HG02623 (cell line): ENCODE results near the gene CHMP2A.
"Not testable (repeated sequence)": the region's sequence is repeated elsewhere in the genome, so short reads cannot be mapped to it uniquely, and the experiment has no call there.

Experiments
- ATAC-seq: cut with Tn5 transposase; IDR thresholded peaks from one replicate; pipeline ENCODE4 v1.9.1; 2021; ENCODE audit warnings: moderate library complexity; ENCODE audit not compliant: unreplicated experiment

CHMP2A gene

GRCh38 chr19:58542641-58543372, 12.1 kb downstream of the CHMP2A start:
- ATAC-seq: not testable (repeated sequence)

GRCh38 chr19:58539169-58539559, 15.7 kb downstream of the CHMP2A start:
- not testable (repeated sequence) for ATAC-seq

- ATAC-seq: no peak
Measured at GRCh38 chr19:58538257-58539168, 16.4 kb downstream of the CHMP2A start.

- no peak for ATAC-seq
Measured at GRCh38 chr19:58536852-58537798, 17.8 kb downstream of the CHMP2A start.

GRCh38 chr19:58535857-58536256, 19.0 kb downstream of the CHMP2A start:
- ATAC-seq: no peak

- no peak for ATAC-seq
Measured at GRCh38 chr19:58531034-58531840, 23.7 kb downstream of the CHMP2A start.

GRCh38 chr19:58529405-58529804, 25.5 kb downstream of the CHMP2A start:
- ATAC-seq: no peak

GRCh38 chr19:58522709-58523108, 32.2 kb downstream of the CHMP2A start:
- no peak for ATAC-seq

GRCh38 chr19:58521651-58522050, 33.3 kb downstream of the CHMP2A start:
- no peak for ATAC-seq

GRCh38 chr19:58520257-58520599, 34.7 kb downstream of the CHMP2A start:
- no peak for ATAC-seq

- ATAC-seq: peak; percentile 71
Measured at GRCh38 chr19:58519355-58520256, 35.3 kb downstream of the CHMP2A start, which contains the start of gene ZBTB45. Gene ZBTB45 (minus strand): TSS chr19:58519810. CDS start chr19:58517673, 2,137 bp downstream.

- peak; percentile 4 for ATAC-seq
Measured at GRCh38 chr19:58519087-58519354, 35.9 kb downstream of the CHMP2A start.

- ATAC-seq: no peak
Measured at GRCh38 chr19:58518256-58519086, 36.4 kb downstream of the CHMP2A start.

- no peak for ATAC-seq
Measured at GRCh38 chr19:58516964-58517833, 37.7 kb downstream of the CHMP2A start.

GRCh38 chr19:58516246-58516836, 38.6 kb downstream of the CHMP2A start:
- ATAC-seq: no peak

- ATAC-seq: no peak
Measured at GRCh38 chr19:58515259-58515658, 39.6 kb downstream of the CHMP2A start.

- no peak for ATAC-seq
Measured at GRCh38 chr19:58514564-58515022, 40.3 kb downstream of the CHMP2A start.
